Inflammatory macrophage (primary cell): Measurements from ENCODE around the gene TESPA1.
A peak's percentile ranks its signal among the peaks of the same experiment; 100 is the strongest.

ENCODE experiments used
- DNase-seq, 2 donors: peaks; one replicate each; pipeline ENCODE4 v3.0.0-alpha.2; 2020 to 2022

Gene TESPA1

GRCh38 chr12:54941659-54942058, 42.9 kb downstream of the TESPA1 start:
- no peak for DNase-seq

DNA sequence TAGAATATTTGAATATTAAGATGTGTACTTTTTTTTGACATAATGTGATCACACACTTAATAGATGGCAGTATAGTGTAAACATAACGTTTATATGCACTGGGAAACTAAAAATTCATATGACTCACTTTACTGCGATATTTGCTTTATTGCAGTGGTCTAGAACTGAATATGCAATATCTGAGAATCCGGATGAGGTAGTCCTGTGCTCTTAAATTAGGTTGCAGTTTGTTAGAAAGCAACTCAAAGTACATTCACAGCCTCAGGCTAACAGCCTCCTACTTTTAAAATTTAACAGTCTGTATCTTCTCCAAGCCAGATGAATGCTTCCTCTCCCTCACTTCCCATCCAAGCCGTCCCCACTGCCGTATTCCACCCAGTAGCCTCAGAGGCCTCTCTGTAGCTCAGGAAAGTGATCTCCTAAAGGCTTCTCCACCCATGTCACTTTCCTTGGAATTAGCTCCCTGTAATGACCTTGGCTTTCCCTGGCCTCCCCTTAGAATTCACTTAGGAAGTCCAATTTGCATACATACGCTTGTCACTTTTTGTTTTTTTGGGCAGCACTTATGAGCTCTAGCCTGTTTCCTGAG, 43.7 kb downstream of the TESPA1 start:
- DNase-seq: no peak

GRCh38 chr12:54937929-54938328, 46.6 kb downstream of the TESPA1 start:
- no peak for DNase-seq

- DNase-seq: no peak
Observed at GRCh38 chr12:54937376-54937775, 47.2 kb downstream of the TESPA1 start.

DNA sequence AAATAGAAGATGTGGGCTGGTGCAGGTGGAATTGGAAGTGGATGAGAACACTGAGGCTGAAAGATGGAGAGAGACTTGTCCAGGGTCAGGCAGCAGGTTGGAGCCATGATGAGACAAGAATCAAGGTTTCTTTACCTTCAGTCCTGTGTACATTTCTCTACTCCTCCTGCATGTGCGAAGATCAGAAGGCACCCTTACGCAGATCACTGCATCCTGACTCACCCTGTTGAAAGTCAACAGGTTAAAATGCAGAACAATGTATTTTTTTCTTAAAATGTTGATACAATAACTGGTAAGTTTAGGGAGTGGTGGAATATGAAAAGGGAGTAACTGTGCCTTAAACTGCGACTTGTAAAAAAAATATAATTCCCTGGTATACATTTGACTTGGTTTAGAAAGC, 47.8 kb downstream of the TESPA1 start:
- DNase-seq: no peak

- DNase-seq: peak; percentile 75 to 82
Observed at GRCh38 chr12:54935235-54935951, 49.2 kb downstream of the TESPA1 start.

DNA sequence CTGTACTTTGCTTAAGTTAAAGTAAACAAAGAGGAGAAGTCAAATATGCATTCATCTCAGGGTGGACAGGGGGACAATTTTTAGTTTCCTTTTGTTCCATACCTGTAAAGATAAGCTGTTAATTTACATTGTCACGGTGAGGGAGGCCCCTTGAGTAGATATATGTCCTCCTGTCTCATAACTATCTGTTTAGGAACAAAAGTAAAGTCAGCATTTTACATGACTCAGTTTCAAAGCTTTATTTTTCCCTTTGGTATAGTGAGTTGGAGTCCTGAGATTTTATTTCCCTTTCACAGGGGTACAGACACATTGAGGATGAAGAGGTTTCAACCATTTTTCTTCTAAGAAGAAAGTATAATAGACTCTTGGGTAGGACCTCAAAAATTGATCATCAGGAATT, 50.1 kb downstream of the TESPA1 start:
- no peak for DNase-seq

GRCh38 chr12:54933376-54933775, 51.2 kb downstream of the TESPA1 start:
- DNase-seq: peak; percentile 16 to 42

GRCh38 chr12:54932691-54933090, 51.9 kb downstream of the TESPA1 start:
- DNase-seq: no peak

DNA sequence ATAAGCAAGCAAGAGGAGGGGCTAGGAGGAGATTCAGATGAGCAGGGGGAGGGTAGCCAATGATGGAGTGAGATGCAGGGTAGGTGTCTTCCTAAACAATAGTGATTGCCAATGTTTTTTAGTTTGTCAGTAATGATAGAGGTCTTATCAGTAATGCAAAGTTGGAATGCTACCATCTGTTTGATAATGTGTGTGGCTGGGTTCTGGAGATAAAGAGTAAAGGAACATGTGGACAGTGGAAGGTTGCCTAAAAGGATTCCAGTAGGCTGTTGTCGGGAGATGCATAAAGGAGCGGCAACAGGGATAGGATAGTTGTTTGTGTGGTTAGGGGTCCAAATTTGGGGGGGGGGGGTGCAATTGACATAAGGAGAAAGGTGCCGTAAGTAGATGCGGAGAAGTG, 52.5 kb downstream of the TESPA1 start:
- no peak for DNase-seq

GRCh38 chr12:54929998-54930397, 54.6 kb downstream of the TESPA1 start:
- no peak for DNase-seq

DNA sequence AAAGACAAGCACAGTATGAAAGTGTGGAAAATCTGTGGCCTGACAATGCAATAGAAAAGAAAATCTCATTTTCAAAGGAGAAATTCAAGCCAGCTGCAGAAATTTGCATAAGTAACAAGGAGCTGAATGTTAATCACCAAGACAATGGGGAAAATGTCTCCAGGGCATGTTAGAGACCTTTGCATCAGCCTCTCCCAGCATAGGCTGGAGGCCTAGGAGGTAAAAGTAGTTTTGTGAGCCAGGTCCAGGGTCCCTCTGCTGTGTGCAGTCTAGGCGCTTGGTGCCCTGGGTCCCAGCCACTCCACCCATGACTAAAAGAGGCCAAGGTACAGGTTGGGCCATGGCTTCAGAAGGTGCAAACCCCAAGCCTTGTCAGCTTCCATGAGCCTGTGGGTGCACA, 58.3 kb downstream of the TESPA1 start:
- no peak for DNase-seq

GRCh38 chr12:54924972-54925707, 59.4 kb downstream of the TESPA1 start:
- DNase-seq: no peak

- DNase-seq: no peak
Observed at GRCh38 chr12:54917001-54917488, 67.5 kb downstream of the TESPA1 start.
